Activated T-cell treated with anti-CD3 and anti-CD28 coated beads for 4 hours (primary cell): Measurements from ENCODE around the gene VSIG4.
"Not testable (repeated sequence)": the region's sequence is repeated elsewhere in the genome, so short reads cannot be mapped to it uniquely, and the experiment has no call there.

Experiments
- DNase-seq: peaks from one replicate; pipeline ENCODE4 v3.0.0-alpha.2; 2020

Gene VSIG4

GRCh38 chrX:65975161-65975751 is 64.6 kb downstream of the VSIG4 start:
- DNase-seq, result not testable (repeated sequence)
